HFF-Myc (cell line): ENCODE measurements around the gene HCFC2.

Experiments
- DNase-seq: peaks from one replicate; pipeline ENCODE4 v3.0.0-alpha.2; 2011; ENCODE audit warnings: low read depth; ENCODE audit errors: extremely low read depth
- H3K4me3 ChIP-seq: replicated peaks from 2 replicates; pipeline ENCODE4 v1.5.1; 2011; ENCODE audit warnings: low read depth, mild to moderate bottlenecking, control low read depth, low read length
- TF ChIP-seq, protein P1 (sequence below): IDR thresholded peaks from 2 replicates; pipeline ENCODE4 v1.5.1; 2012; ENCODE audit warnings: mild to moderate bottlenecking, low read depth, low read length, control low read depth; ENCODE audit errors: missing control alignments

HCFC2 gene

GRCh38 chr12:104134882-104135281, 70.6 kb downstream of the HCFC2 start:
- no peak overlapping the region for H3K4me3 ChIP-seq
- DNase-seq: no peak
- TF ChIP-seq, protein P1, sequence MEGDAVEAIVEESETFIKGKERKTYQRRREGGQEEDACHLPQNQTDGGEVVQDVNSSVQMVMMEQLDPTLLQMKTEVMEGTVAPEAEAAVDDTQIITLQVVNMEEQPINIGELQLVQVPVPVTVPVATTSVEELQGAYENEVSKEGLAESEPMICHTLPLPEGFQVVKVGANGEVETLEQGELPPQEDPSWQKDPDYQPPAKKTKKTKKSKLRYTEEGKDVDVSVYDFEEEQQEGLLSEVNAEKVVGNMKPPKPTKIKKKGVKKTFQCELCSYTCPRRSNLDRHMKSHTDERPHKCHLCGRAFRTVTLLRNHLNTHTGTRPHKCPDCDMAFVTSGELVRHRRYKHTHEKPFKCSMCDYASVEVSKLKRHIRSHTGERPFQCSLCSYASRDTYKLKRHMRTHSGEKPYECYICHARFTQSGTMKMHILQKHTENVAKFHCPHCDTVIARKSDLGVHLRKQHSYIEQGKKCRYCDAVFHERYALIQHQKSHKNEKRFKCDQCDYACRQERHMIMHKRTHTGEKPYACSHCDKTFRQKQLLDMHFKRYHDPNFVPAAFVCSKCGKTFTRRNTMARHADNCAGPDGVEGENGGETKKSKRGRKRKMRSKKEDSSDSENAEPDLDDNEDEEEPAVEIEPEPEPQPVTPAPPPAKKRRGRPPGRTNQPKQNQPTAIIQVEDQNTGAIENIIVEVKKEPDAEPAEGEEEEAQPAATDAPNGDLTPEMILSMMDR: no peak

- TF ChIP-seq, protein P1: no peak
- no peak for DNase-seq
These were observed 72.2 kb downstream of the HCFC2 start for GRCh38 chr12:104136577-104136976.

GRCh38 chr12:104137001-104137901, 72.9 kb downstream of the HCFC2 start:
- TF ChIP-seq, protein P1: no peak
- peak overlapping the region; percentile 58 for H3K4me3 ChIP-seq
- no peak for DNase-seq

More at GRCh38 chr12:104136577-104136976, 72.2 kb downstream of the HCFC2 start:
- peak overlapping the region; percentile 58 for H3K4me3 ChIP-seq

DNA sequence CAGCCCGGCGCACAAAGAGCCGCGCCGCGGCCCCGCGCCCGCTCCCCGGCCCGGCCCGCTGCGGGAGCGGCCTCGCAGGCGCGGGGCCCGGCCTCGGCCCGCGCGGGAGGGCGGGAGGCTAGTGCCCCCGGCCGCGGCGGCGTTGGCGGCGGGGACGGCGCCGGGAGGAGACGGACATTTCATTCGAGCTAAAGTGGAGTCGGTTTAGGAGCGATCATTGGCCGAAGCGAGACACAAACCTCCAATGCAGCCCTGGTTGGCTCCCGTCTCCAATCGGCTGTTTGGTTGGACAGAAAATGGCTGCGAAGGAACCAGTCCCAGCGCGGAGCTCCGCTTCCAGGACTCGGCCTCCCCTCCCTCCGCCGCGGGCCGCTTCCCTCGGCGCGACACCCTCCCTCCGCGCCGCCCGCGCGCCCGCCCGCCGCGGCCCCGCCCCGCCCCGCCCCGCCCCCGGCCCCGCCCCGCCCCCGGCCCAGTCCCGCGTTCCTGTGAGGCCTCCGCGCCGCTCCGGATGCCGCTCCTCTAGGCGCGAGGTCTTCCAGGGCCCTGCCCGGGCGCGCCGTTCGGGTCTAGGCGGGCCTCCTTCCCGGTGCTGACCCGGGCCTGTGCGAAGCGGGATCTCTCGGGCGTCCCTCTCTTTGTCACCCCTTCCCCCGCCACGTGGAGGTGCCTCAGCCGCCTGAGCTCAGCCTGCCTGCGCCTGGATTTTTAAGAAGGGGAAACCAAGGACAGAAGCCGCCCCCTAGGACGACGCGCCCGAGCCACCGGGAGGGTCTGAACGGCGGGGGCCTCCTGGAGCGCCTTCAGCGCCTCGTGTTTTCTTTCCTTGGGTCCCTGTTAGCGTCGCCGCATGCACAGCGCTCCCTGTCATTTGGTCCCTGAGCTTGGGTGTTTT, 73.8 kb downstream of the HCFC2 start, which contains the start of gene NFYB:
Gene NFYB, minus strand, starts transcription at position 309 of the 895 bp plus-strand sequence. CDS start 2,757 bp downstream, outside the sequence.
- TF ChIP-seq, protein P1: no peak
- peak within 1 kb of the TSS; percentile 58 for H3K4me3 ChIP-seq
- DNase-seq: peak; percentile 86

- TF ChIP-seq, protein P1: no peak
- peak overlapping the region; percentile 41 for H3K4me3 ChIP-seq
- DNase-seq: no peak
These were observed 74.4 kb downstream of the HCFC2 start for GRCh38 chr12:104138797-104139152.

- no peak for DNase-seq
- TF ChIP-seq, protein P1: no peak
- H3K4me3 ChIP-seq: no peak overlapping the region
These were observed 78.2 kb downstream of the HCFC2 start for GRCh38 chr12:104142543-104142942.
